Hematopoietic multipotent progenitor cell treated with erythropoietin and hydrocortisone succinate and interleukin-3 and kit ligand, for 15 days (in vitro differentiated cells): ENCODE data around the gene ARHGAP10.
"Not testable (repeated sequence)": the region's sequence is repeated elsewhere in the genome, so short reads cannot be mapped to it uniquely, and the experiment has no call there.

Experiments used
- DNase-seq: peaks from one replicate; pipeline ENCODE4 v3.0.0-alpha.2; 2015; ENCODE audit warnings: low spot score

ARHGAP10 gene

GRCh38 chr4:147991543-147992283 lies 259.8 kb downstream of the ARHGAP10 start:
- no peak for DNase-seq

DNA sequence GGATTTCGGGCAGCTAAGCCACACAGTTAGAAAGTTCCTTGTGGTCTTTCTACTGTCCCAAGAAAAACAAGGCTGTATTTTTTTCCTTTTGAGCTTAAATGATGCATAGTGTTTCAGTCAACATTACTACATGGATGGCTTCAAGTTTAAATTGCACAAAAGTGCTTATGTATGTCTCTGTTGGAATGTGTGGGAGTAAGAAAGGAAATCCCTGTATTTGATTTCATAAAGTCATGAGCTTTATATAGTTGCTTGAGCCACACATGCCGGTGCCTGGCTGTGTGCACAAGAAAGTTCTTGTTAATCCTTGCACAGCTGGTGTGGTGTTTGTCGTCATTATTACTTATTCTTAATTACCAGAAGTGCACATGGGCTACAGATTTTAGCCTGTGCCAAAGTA lies 262.2 kb downstream of the ARHGAP10 start:
- no peak for DNase-seq

- DNase-seq, result no peak
Observed at GRCh38 chr4:147994491-147995385, 262.9 kb downstream of the ARHGAP10 start.

- DNase-seq, result no peak
Observed at GRCh38 chr4:147996859-147997258, 265.0 kb downstream of the ARHGAP10 start.

- not testable (repeated sequence) for DNase-seq
Observed at GRCh38 chr4:148000038-148000437, 268.1 kb downstream of the ARHGAP10 start.

DNA sequence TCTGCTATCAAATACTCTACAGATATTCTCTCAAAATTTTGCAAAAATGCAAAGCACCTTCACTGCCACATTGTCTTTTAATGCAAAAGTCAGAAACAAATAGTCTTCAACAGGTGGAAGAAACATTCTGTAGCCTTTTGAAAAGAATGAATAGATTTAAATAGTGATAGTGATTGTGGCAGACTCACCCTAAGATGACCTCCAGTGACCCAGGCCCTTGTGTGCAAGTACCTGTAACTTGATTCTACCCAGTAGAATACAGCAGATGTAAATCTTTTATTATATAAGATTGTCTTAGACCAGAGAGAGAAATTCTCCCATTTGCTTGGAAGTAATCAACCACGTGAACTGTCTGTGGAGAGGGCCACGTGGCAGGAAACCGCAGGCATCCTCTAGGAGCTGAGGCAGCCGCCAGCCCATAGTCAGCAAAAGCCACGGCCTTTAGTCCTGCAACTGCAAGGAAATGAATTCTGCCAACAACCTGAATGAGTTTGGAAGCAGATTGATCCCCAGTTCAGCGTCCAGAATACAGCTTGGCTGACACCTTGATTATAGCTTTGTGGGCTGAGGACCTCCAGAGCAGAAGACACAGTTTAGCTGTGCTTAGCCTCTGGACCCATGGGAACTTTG lies 272.5 kb downstream of the ARHGAP10 start:
- DNase-seq, result no peak

GRCh38 chr4:148006001-148006400 lies 274.1 kb downstream of the ARHGAP10 start:
- DNase-seq, result no peak

- DNase-seq, result no peak
Observed at GRCh38 chr4:148007314-148007760, 275.4 kb downstream of the ARHGAP10 start.

GRCh38 chr4:148007792-148008191 lies 275.9 kb downstream of the ARHGAP10 start:
- no peak for DNase-seq

GRCh38 chr4:148015058-148015457 lies 283.2 kb downstream of the ARHGAP10 start:
- DNase-seq, result no peak

DNA sequence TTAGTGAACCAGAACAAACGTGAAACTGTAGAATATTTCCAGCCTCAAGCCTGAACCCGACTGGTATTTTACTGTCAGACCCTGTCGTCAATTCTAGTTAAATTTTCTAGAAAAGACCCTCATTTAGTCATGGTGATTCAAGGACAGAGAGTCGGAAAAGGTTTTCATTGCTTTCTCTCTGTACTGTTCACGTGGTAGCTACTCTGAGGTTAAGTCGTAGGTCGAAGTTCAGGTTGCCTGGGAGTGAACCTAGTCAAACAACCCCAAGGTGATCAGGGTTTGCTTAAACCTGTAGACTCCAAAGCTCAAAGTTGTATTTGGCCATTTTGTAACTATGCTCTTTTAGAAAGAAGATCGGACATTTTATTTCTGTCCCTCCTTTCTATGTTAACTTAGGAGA lies 283.6 kb downstream of the ARHGAP10 start:
- DNase-seq, result no peak

- DNase-seq, result no peak
Observed at GRCh38 chr4:148016063-148016637, 284.3 kb downstream of the ARHGAP10 start.

DNA sequence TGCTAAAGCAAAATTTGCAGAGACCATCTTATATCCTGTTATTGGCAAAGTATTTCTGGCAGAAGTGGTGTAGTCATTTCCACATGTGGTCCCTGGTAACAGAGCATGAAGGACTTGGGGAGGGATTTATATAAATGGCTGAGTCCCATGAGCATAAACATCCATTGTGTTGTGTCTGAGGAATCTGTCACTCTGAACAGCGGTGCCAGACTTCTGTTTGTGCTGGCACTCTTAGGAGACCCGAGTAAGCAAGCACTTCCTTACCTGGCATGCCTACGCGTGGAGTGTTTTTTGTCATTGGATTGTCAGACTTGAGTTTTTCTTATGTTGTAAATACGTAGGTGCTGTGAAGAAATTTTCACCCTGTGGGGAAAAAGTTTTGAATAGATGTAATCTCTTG lies 285.9 kb downstream of the ARHGAP10 start:
- DNase-seq, result no peak

- DNase-seq, result no peak
Observed at GRCh38 chr4:148021686-148022085, 289.8 kb downstream of the ARHGAP10 start.

DNA sequence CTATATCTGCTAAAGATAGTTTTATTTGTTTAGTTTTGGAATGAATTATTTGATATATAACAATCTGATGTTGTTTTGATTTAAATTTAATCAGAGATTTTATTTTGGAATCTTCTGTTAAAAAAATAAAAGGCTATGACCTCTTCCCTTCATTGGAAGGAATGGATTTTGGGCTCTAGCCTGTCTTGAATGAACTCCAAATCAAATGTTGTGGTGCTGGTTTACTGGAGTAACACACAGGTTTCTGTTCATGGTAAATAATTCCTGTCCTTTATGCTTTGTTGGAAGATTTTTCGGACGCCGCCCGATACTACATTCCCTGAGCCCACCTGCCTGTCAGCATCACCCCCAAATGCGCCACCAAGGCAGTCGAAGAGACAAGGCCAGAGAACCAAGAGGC lies 291.1 kb downstream of the ARHGAP10 start:
- DNase-seq, result no peak

GRCh38 chr4:148023512-148024181 lies 291.8 kb downstream of the ARHGAP10 start:
- DNase-seq, result no peak

DNA sequence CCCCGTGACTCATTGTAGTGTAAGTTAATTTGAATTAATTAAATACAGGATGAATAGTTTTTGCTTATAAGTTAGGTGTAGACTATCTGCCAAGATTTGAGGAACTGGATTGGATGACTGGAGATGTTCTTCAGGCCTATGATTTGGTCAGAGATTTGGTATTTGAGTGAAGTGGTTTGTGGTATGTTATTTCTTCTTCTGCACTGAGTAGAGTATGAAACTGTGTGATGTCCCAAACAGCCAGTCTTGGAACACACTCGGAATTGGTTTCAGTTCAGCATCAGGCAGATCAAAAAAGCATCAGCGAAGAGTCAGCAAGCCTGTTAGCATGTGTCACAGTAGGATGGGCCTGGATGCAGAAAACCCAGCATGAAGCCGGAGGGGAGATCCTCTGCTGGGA lies 294.1 kb downstream of the ARHGAP10 start:
- no peak for DNase-seq

GRCh38 chr4:148027201-148027600 lies 295.3 kb downstream of the ARHGAP10 start:
- no peak for DNase-seq

DNA sequence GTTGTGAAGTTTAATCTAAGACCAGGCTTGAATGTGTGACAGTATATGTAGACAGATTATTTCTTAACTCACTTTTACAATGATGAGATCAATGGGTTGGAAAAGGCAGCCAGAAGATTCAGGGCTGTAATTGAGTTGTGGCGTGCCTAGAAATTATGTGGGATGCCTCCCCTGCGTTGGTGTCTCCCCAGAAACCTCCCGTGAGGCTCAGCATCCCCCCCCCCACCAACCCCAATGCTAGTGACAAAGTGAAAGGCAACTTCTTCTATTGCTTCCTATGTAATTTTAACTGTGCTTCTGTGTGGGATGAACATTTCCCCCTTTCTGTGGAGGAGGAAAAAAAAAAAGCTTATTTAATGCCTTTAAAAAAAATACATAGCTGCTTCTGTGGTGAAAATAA lies 297.9 kb downstream of the ARHGAP10 start:
- DNase-seq, result no peak

GRCh38 chr4:148030193-148030873 lies 298.4 kb downstream of the ARHGAP10 start:
- DNase-seq, result no peak

DNA sequence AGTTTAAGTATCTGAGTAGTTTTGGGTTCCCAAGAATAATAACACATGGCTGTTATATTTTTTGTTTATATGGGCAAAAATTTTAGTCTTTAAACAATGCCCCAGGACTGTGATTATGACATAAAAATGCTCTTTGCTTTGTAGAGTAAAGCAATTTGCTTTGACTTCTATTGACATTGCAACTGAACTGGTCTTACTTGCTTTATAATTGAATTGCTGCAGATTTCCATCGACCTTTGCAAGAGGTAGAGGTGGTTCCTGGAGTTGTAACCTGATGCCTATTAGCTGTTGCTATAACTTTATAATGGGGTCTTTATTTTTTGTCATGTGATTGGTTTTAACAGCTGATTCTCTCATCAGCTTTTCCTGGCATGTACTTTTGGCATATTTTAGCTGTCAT lies 302.9 kb downstream of the ARHGAP10 start:
- DNase-seq, result no peak
